ENCODE measurements around the gene ZCWPW2. TPM values are rescaled to one million over a fixed set of nuclear protein-coding genes. Genes with fewer than 3 reads are reported as not detected.

The ZCWPW2 gene
- total and polyA plus RNA-seq, 2 of the 4 experiments (the other 2 are of a cell fraction), result 0.18 to 0.24 TPM

DNA sequence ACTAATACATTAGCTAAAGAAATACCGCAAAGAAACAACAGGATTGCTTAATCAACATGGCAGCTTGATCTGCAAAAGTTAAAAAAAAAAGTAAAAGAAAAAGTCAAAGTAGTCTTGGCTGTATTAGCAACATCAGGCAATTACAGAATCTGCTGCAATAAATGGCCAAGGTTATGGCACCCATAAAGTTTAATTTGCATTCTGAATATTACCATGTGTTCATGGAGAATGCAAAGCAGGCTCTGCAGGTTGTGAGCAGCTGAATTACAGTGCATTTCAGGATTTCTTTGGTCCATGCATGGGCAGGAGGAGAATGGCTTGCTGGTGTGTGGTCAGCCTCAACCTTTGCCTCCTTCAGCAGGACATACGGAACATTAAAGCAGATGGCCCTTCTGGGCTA, 199.2 kb downstream of the ZCWPW2 start:
- no peak overlapping the region for H2AK5ac ChIP-seq (ENCODE audit: low read depth, low read length)
- ATAC-seq (ENCODE audit: low read depth) (no peak), DNase-seq (no peak)
- H3K9me1 ChIP-seq (ENCODE audit: insufficient read depth, low read length), result no peaks in the 10 kb centered on the region
- no peak overlapping the region for H2AFZ ChIP-seq (replicated peaks; ENCODE audit: low read length, poor library complexity)
- no peaks in the 10 kb centered on the region for H3K36me3 ChIP-seq (ENCODE audit: control insufficient read depth, insufficient read depth, low read length)
- no peak overlapping the region for H3K4me3 ChIP-seq (ENCODE audit: insufficient read depth, low read depth, low read length)
- no peaks in the 10 kb centered on the region for H3K9me3 ChIP-seq (ENCODE audit: control insufficient read depth, insufficient read depth, low read length)
- no peaks in the 10 kb centered on the region for H3K4me1 ChIP-seq (ENCODE audit: control insufficient read depth, insufficient read depth, low read length)
- no peak overlapping the region for H2BK15ac ChIP-seq (ENCODE audit: low read depth, low read length)
- no peak overlapping the region for H3K18ac ChIP-seq (ENCODE audit: low read depth, low read length)
- intact Hi-C loops (cut with micrococcal nuclease) (no loop called here), dilution Hi-C loops (cut with HindIII; ENCODE audit: low sequenced_read_pairs, unreplicated experiment) (no loop called here), in situ Hi-C loops (cut with MboI; ENCODE audit: low sequenced_read_pairs) (no loop called here)
- no peak overlapping the region for H2BK5ac ChIP-seq (ENCODE audit: low read depth, low read length, poor library complexity, severe bottlenecking)
- no peaks in the 10 kb centered on the region for H3K27me3 ChIP-seq (ENCODE audit: control insufficient read depth, insufficient read depth, low read length)
- H3K79me1 ChIP-seq (ENCODE audit: low read depth in 1 of 2, low read length in 2 of 2), result no peaks in the 10 kb centered on the region
- H3K4ac ChIP-seq (ENCODE audit: low read depth, low read length), result no peak overlapping the region
- H3K27ac ChIP-seq (ENCODE audit: insufficient read depth, low read length), result no peak overlapping the region
- H4K91ac ChIP-seq (ENCODE audit: insufficient read depth, low read depth, low read length), result no peak overlapping the region
- no peak overlapping the region for H3K23ac ChIP-seq (ENCODE audit: low read depth, low read length)
- TF ChIP-seq MAZ (IDR thresholded peaks at IDR 0.05; ENCODE audit: borderline replicate concordance, low read depth, low read length) (no peak), CHD1 (IDR thresholded peaks at IDR 0.05; ENCODE audit: low read depth, low read length) (no peak), RCOR1 (IDR thresholded peaks at IDR 0.05; ENCODE audit: insufficient replicate concordance, low read length) (no peak), NFE2L2 (IDR thresholded peaks at IDR 0.05; ENCODE audit: low read depth, low read length) (no peak), SMC3 (IDR thresholded peaks at IDR 0.05; ENCODE audit: low read depth, low read length) (no peak)
- TF ChIP-seq, protein P1, sequence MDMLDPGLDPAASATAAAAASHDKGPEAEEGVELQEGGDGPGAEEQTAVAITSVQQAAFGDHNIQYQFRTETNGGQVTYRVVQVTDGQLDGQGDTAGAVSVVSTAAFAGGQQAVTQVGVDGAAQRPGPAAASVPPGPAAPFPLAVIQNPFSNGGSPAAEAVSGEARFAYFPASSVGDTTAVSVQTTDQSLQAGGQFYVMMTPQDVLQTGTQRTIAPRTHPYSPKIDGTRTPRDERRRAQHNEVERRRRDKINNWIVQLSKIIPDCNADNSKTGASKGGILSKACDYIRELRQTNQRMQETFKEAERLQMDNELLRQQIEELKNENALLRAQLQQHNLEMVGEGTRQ (IDR thresholded peaks at IDR 0.05; ENCODE audit: low read depth, low read length), result no peak
- POLR2A ChIA-PET (ENCODE audit: unreplicated experiment), result no interaction called here
- no peak overlapping the region for H3K56ac ChIP-seq (ENCODE audit: extremely low read depth, insufficient read depth, low read length)
- H4K20me1 ChIP-seq (ENCODE audit: insufficient read depth, low read length), result no peaks in the 10 kb centered on the region
- BruUV-seq (replicated peaks), result no TSS peak
- H2BK120ac ChIP-seq (ENCODE audit: low read depth, low read length), result no peak overlapping the region
- no peak overlapping the region for H2BK20ac ChIP-seq (ENCODE audit: low read depth, low read length)
- no peak overlapping the region for H3K9ac ChIP-seq (ENCODE audit: low read depth, low read length)
- H3K14ac ChIP-seq (replicated peaks; ENCODE audit: low read depth, low read length), result no peak overlapping the region
- no peak overlapping the region for H3K4me2 ChIP-seq (ENCODE audit: low read depth, low read length)
- no CpG with 5 or more reads among the region's 2 CpGs for WGBS, 2 experiments (ENCODE audit: extremely low coverage in 2 of 2, insufficient read length in 1 of 2)
- no peak overlapping the region for H4K8ac ChIP-seq (ENCODE audit: low read depth in 2 of 2, low read length in 2 of 2)
- H4K5ac ChIP-seq (ENCODE audit: low read depth, low read length), result no peak overlapping the region
- CTCF ChIA-PET, result no interaction called here
- H2AK9ac ChIP-seq (replicated peaks; ENCODE audit: low read depth, low read length, poor library complexity), result no peak overlapping the region

Measured in IMR-90 (cell line).